Measurements from ENCODE around the gene MED12. TPM values are rescaled to one million over a fixed set of nuclear protein-coding genes. Genes with fewer than 3 reads are reported as not detected.

MED12 gene
- total and polyA plus RNA-seq, 7 donors = 4.9 to 27.6 (median 17.4) TPM

- TF ChIP-seq EP300 (IDR thresholded peaks at IDR 0.05) (no peak), POLR2AphosphoS5 (IDR thresholded peaks at IDR 0.05) (peak in 1 of 4 donors; percentile 40)
- no peak for DNase-seq
- H3K4me1 ChIP-seq = peaks cover 0 to 22% (median 10%) of the 10 kb centered on the region in 4 donors
- 0 to 1% methylated on average over 46 of the region's 46 CpGs for WGBS, 2 donors
- H3K36me3 ChIP-seq = no peaks in the 10 kb centered on the region
- no peaks in the 10 kb centered on the region for H3K9me3 ChIP-seq
- intact Hi-C loops (cut with DNase I) = no loop called here
- H3K4me3 ChIP-seq = peak overlapping the region; percentile 43 to 62 (median 57)
- H3K27ac ChIP-seq = peak overlapping the region; percentile 74 to 78 (median 75)
- no peaks in the 10 kb centered on the region for H3K27me3 ChIP-seq
Measured at GRCh38 chrX:71095981-71096759, 22.2 kb upstream of the MED12 start.

GRCh38 chrX:71096760-71097032, 21.7 kb upstream of the MED12 start:
- WGBS, 2 donors = 1 to 5% methylated on average over 9 of the region's 9 CpGs
- intact Hi-C loops (cut with DNase I) = no loop called here
- DNase-seq = no peak
- H3K27ac ChIP-seq = peak overlapping the region; percentile 74 to 78 (median 75)
- peak overlapping the region; percentile 43 to 62 (median 57) for H3K4me3 ChIP-seq
- H3K36me3 ChIP-seq = no peaks in the 10 kb centered on the region
- peaks cover 0 to 22% (median 10%) of the 10 kb centered on the region in 4 donors for H3K4me1 ChIP-seq
- TF ChIP-seq POLR2AphosphoS5 (IDR thresholded peaks at IDR 0.05) (no peak), EP300 (IDR thresholded peaks at IDR 0.05) (no peak), CTCF (IDR thresholded peaks at IDR 0.05) (no peak), POLR2A (IDR thresholded peaks at IDR 0.05) (no peak)
- no peaks in the 10 kb centered on the region for H3K9me3 ChIP-seq
- H3K27me3 ChIP-seq = no peaks in the 10 kb centered on the region

GRCh38 chrX:71098302-71098701, 20.1 kb upstream of the MED12 start:
- H3K27me3 ChIP-seq = no peaks in the 10 kb centered on the region
- H3K36me3 ChIP-seq = no peaks in the 10 kb centered on the region
- intact Hi-C loops (cut with DNase I) = loop anchor here (1.0 to 2.0 kb wide), 2 partner anchors 30 to 81 kb away; no protein-coding TSS in a partner anchor
- TF ChIP-seq POLR2AphosphoS5 (IDR thresholded peaks at IDR 0.05) = no peak
- TF ChIP-seq CTCF (IDR thresholded peaks at IDR 0.05) = peak in 3 of 4 experiments; percentile 21 to 42 (median 38)
- H3K9me3 ChIP-seq = no peaks in the 10 kb centered on the region
- no peak overlapping the region for H3K4me3 ChIP-seq
- 10 to 26% methylated on average over 2 of the region's 2 CpGs for WGBS, 2 donors
- peaks cover 0 to 22% (median 10%) of the 10 kb centered on the region in 4 donors for H3K4me1 ChIP-seq
- no peak overlapping the region for H3K27ac ChIP-seq
- peak; percentile 77 for DNase-seq

GRCh38 chrX:71098951-71099506, 19.4 kb upstream of the MED12 start:
- no peak for DNase-seq
- WGBS, 2 donors = 79 to 90% methylated on average over 5 of the region's 5 CpGs
- Histone ChIP-seq H3K4me1 (peaks cover 0 to 22% (median 10%) of the 10 kb centered on the region in 4 donors), H3K27me3 (no peaks in the 10 kb centered on the region), H3K4me3 (no peak overlapping the region), H3K36me3 (no peaks in the 10 kb centered on the region), H3K9me3 (no peaks in the 10 kb centered on the region), H3K27ac (no peak overlapping the region)
- TF ChIP-seq POLR2AphosphoS5 (IDR thresholded peaks at IDR 0.05) (no peak), CTCF (IDR thresholded peaks at IDR 0.05) (no peak), POLR2A (IDR thresholded peaks at IDR 0.05) (no peak), EP300 (IDR thresholded peaks at IDR 0.05) (no peak)
- intact Hi-C loops (cut with DNase I) = loop anchor here (1.0 to 2.0 kb wide), 2 partner anchors 30 to 80 kb away; no protein-coding TSS in a partner anchor

- no peaks in the 10 kb centered on the region for H3K36me3 ChIP-seq
- H3K27ac ChIP-seq = no peak overlapping the region
- H3K4me3 ChIP-seq = no peak overlapping the region
- TF ChIP-seq POLR2AphosphoS5 (IDR thresholded peaks at IDR 0.05) (no peak), EP300 (IDR thresholded peaks at IDR 0.05) (no peak), CTCF (IDR thresholded peaks at IDR 0.05) (no peak), POLR2A (IDR thresholded peaks at IDR 0.05) (no peak)
- no peaks in the 10 kb centered on the region for H3K27me3 ChIP-seq
- intact Hi-C loops (cut with DNase I) = loop anchor here (2.0 kb wide), 1 partner anchor 29 kb away; no protein-coding TSS in a partner anchor
- WGBS, 2 donors = 88 to 97% methylated on average over 4 of the region's 4 CpGs
- no peaks in the 10 kb centered on the region for H3K9me3 ChIP-seq
- H3K4me1 ChIP-seq = peaks cover 0 to 22% (median 10%) of the 10 kb centered on the region in 4 donors
- no peak for DNase-seq
Measured at GRCh38 chrX:71099736-71100135, 18.7 kb upstream of the MED12 start.
